ENCODE data around the gene HSH2D.

HSH2D gene

GRCh38 chr19:16119075-16119857 lies 24.2 kb upstream of the HSH2D start:
- peak in 1 of 2 donors; percentile 28 for DNase-seq (ENCODE audit: low read depth in 1 of 2, low spot score in 1 of 2)

GRCh38 chr19:16121141-16121540 lies 22.3 kb upstream of the HSH2D start:
- DNase-seq (ENCODE audit: low read depth in 1 of 2, low spot score in 1 of 2), result no peak

- no peak for DNase-seq (ENCODE audit: low read depth in 1 of 2, low spot score in 1 of 2)
Measured at GRCh38 chr19:16121967-16122366, 21.5 kb upstream of the HSH2D start.

GRCh38 chr19:16124953-16125352 lies 18.5 kb upstream of the HSH2D start:
- no peak for DNase-seq (ENCODE audit: low read depth in 1 of 2, low spot score in 1 of 2)

GRCh38 chr19:16125737-16126495 lies 17.6 kb upstream of the HSH2D start:
- DNase-seq (ENCODE audit: low read depth in 1 of 2, low spot score in 1 of 2), result no peak

GRCh38 chr19:16127080-16127479 lies 16.4 kb upstream of the HSH2D start:
- no peak for DNase-seq (ENCODE audit: low read depth in 1 of 2, low spot score in 1 of 2)

- DNase-seq (ENCODE audit: low read depth in 1 of 2, low spot score in 1 of 2), result no peak
Measured at GRCh38 chr19:16127776-16128371, 15.6 kb upstream of the HSH2D start.

GRCh38 chr19:16131648-16132047 lies 11.8 kb upstream of the HSH2D start:
- DNase-seq (ENCODE audit: low read depth in 1 of 2, low spot score in 1 of 2), result no peak

- no peak for DNase-seq (ENCODE audit: low read depth in 1 of 2, low spot score in 1 of 2)
Measured at GRCh38 chr19:16133818-16134217, 9.7 kb upstream of the HSH2D start.

- DNase-seq (ENCODE audit: low read depth in 1 of 2, low spot score in 1 of 2), result no peak
Measured at GRCh38 chr19:16134510-16134909, 9.0 kb upstream of the HSH2D start.

- DNase-seq (ENCODE audit: low read depth in 1 of 2, low spot score in 1 of 2), result no peak
Measured at GRCh38 chr19:16135430-16136127, 7.9 kb upstream of the HSH2D start.

GRCh38 chr19:16136185-16136999 lies 7.1 kb upstream of the HSH2D start:
- no peak for DNase-seq (ENCODE audit: low read depth in 1 of 2, low spot score in 1 of 2)

GRCh38 chr19:16139752-16140151 lies 3.7 kb upstream of the HSH2D start:
- no peak for DNase-seq (ENCODE audit: low read depth in 1 of 2, low spot score in 1 of 2)

GRCh38 chr19:16141043-16141442 lies 2.4 kb upstream of the HSH2D start:
- no peak for DNase-seq (ENCODE audit: low read depth in 1 of 2, low spot score in 1 of 2)

- DNase-seq (ENCODE audit: low read depth in 1 of 2, low spot score in 1 of 2), result no peak
Measured at GRCh38 chr19:16142032-16142580, 1.4 kb upstream of the HSH2D start.

GRCh38 chr19:16144216-16144581 lies 714 bp downstream of the HSH2D start:
- DNase-seq (ENCODE audit: low read depth in 1 of 2, low spot score in 1 of 2), result no peak

- no peak for DNase-seq (ENCODE audit: low read depth in 1 of 2, low spot score in 1 of 2)
Measured at GRCh38 chr19:16146112-16146511, 2.6 kb downstream of the HSH2D start.

GRCh38 chr19:16148443-16149229 lies 5.2 kb downstream of the HSH2D start:
- no peak for DNase-seq (ENCODE audit: low read depth in 1 of 2, low spot score in 1 of 2)

GRCh38 chr19:16153582-16154336 lies 10.3 kb downstream of the HSH2D start:
- no peak for DNase-seq (ENCODE audit: low read depth in 1 of 2, low spot score in 1 of 2)

Measured in activated CD4-positive, alpha-beta T cell treated with anti-CD3 and anti-CD28 coated beads, Interleukin-2, amount 50 U/mL, for 24 hours (primary cell).